Mesodermal cell (in vitro differentiated cells): ENCODE results near the gene VSTM2L.

Experiments used
- H3K27ac ChIP-seq: 2 replicates; pipeline ENCODE4 v1.7.0; 2013; ENCODE audit warnings: mild to moderate bottlenecking, low read depth, low read length, moderate library complexity; ENCODE audit not compliant: severe bottlenecking
- H3K36me3 ChIP-seq: 2 replicates; pipeline ENCODE4 v1.7.1; 2013; ENCODE audit warnings: mild to moderate bottlenecking, low read length, moderate library complexity; ENCODE audit not compliant: control insufficient read depth, insufficient read depth
- H3K4me1 ChIP-seq: one replicate; pipeline ENCODE4 v1.7.1; 2013; ENCODE audit warnings: mild to moderate bottlenecking, low read length; ENCODE audit not compliant: insufficient read depth, control insufficient read depth, poor library complexity, severe bottlenecking
- H3K4me3 ChIP-seq: 2 replicates; pipeline ENCODE4 v1.7.0; 2013; ENCODE audit warnings: low read length, control low read depth, mild to moderate bottlenecking; ENCODE audit not compliant: insufficient read depth, poor library complexity, severe bottlenecking; ENCODE audit errors: extremely low read depth
- H3K9me3 ChIP-seq: 2 replicates; pipeline ENCODE4 v1.7.1; 2013; ENCODE audit warnings: mild to moderate bottlenecking, low read length, moderate library complexity; ENCODE audit not compliant: control insufficient read depth
- WGBS, 2 experiments: methylation state at CpG; one replicate each; pipeline ENCODE4 v1.1.5; 2013; ENCODE audit warnings: missing lambda C conversion rate in 2 of 2; ENCODE audit not compliant: insufficient coverage in 2 of 2; 5-methylcytosine and 5-hydroxymethylcytosine counted together

Gene VSTM2L

GRCh38 chr20:37892001-37892400, 10.9 kb upstream of the VSTM2L start:
- no peaks in the 10 kb centered on the region for H3K4me1 ChIP-seq
- 90 to 92% methylated on average over 8 of the region's 9 CpGs for WGBS, 2 experiments
- H3K27ac ChIP-seq: no peak overlapping the region
- no peaks in the 10 kb centered on the region for H3K36me3 ChIP-seq
- H3K9me3 ChIP-seq: no peaks in the 10 kb centered on the region
- H3K4me3 ChIP-seq: no peak overlapping the region

GRCh38 chr20:37893566-37894241, 9.2 kb upstream of the VSTM2L start:
- Histone ChIP-seq H3K36me3 (no peaks in the 10 kb centered on the region), H3K9me3 (no peaks in the 10 kb centered on the region), H3K27ac (no peak overlapping the region), H3K4me1 (no peaks in the 10 kb centered on the region), H3K4me3 (no peak overlapping the region)
- 80 to 82% methylated on average over 3 of the region's 5 CpGs for WGBS, 2 experiments

DNA sequence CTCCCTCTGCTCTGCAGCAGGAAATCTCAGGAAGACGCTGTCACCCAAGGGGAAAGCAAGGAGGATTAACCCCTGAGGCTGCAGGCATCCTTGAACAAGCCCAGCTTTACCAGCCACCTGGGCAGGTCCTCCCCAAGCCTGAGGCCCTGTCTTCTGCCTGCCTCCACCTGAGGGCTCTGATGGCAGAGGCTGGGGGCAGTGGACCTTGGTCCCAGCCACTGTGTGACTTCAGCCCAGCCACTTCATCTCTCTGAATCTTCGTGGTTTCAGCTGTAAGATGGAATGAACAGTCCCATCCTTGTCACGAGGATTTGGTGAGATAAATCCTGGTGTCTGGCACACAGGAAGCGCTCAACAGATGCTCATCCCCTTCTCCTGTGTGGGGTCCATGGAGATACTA, 8.5 kb upstream of the VSTM2L start:
- WGBS, 2 experiments: 86 to 100% methylated on average over 4 of the region's 4 CpGs
- Histone ChIP-seq H3K27ac (no peak overlapping the region), H3K4me1 (no peaks in the 10 kb centered on the region), H3K9me3 (no peaks in the 10 kb centered on the region), H3K36me3 (no peaks in the 10 kb centered on the region), H3K4me3 (no peak overlapping the region)

DNA sequence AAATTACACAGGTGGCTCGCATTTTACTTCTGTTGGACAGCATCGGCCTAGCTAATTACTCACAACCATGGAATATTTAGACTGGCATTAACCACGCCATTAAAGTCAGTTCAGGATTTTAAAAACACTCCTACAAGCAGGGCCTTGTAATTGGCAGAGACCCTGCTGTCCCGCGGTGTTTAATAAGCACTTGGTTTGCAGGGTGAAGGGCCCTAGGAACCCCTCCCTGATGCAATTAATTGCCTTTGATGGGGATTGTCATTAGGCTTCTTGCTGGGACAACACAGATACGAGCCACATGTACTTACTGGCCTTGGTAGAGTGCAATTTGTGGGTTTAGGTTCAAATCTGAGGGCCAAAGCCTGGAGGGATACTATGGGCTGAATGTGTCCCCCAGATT, 7.8 kb upstream of the VSTM2L start:
- Histone ChIP-seq H3K27ac (no peak overlapping the region), H3K36me3 (no peaks in the 10 kb centered on the region), H3K4me1 (no peaks in the 10 kb centered on the region), H3K9me3 (no peaks in the 10 kb centered on the region), H3K4me3 (no peak overlapping the region)
- 88 to 89% methylated on average over 3 to 4 of the region's 6 CpGs for WGBS, 2 experiments

- whole genome bisulfite sequencing, 2 experiments: 55 to 72% methylated on average over 9 to 10 of the region's 12 CpGs
Observed at GRCh38 chr20:37896932-37897548, 5.9 kb upstream of the VSTM2L start.

GRCh38 chr20:37898233-37899104, 4.5 kb upstream of the VSTM2L start:
- no peaks in the 10 kb centered on the region for H3K9me3 ChIP-seq
- no peak overlapping the region for H3K27ac ChIP-seq
- no peaks in the 10 kb centered on the region for H3K36me3 ChIP-seq
- 85 to 87% methylated on average over 7 to 10 of the region's 10 CpGs for WGBS, 2 experiments
- no peaks in the 10 kb centered on the region for H3K4me1 ChIP-seq
- H3K4me3 ChIP-seq: no peak overlapping the region

More at GRCh38 chr20:37896932-37897548, 5.9 kb upstream of the VSTM2L start:
- Histone ChIP-seq H3K36me3 (no peaks in the 10 kb centered on the region), H3K4me3 (no peak overlapping the region), H3K4me1 (no peaks in the 10 kb centered on the region), H3K27ac (no peak overlapping the region), H3K9me3 (no peaks in the 10 kb centered on the region)

GRCh38 chr20:37899105-37900045, 3.6 kb upstream of the VSTM2L start:
- Histone ChIP-seq H3K36me3 (no peaks in the 10 kb centered on the region), H3K4me3 (no peak overlapping the region), H3K27ac (no peak overlapping the region), H3K9me3 (no peaks in the 10 kb centered on the region), H3K4me1 (no peaks in the 10 kb centered on the region)
- WGBS, 2 experiments: 59 to 77% methylated on average over 4 to 6 of the region's 8 CpGs

DNA sequence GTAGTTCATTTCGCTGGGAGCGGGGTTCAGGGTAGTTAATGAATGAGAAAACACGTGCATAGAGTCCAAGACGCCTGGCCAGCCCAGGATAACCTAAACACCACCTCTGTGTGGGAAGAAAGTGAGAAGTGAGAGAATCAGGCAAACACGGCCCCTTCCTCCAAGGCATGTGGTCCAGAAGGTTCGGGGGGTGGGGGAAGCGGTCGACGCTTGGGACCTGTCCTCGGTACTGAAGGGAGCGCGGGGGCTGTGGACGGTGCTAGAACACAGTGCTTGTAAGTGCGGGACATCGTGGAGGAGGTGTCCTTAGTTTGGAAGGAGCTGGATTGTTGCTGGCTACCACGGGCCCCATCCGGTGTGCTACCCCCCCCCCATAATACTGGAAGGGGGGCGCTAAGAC, 1.7 kb upstream of the VSTM2L start:
- 30 to 41% methylated on average over 4 to 7 of the region's 18 CpGs for WGBS, 2 experiments
- H3K4me1 ChIP-seq: peaks cover 3% of the 10 kb centered on the region
- H3K4me3 ChIP-seq: no peak overlapping the region
- no peaks in the 10 kb centered on the region for H3K36me3 ChIP-seq
- H3K9me3 ChIP-seq: no peaks in the 10 kb centered on the region
- H3K27ac ChIP-seq: no peak overlapping the region

DNA sequence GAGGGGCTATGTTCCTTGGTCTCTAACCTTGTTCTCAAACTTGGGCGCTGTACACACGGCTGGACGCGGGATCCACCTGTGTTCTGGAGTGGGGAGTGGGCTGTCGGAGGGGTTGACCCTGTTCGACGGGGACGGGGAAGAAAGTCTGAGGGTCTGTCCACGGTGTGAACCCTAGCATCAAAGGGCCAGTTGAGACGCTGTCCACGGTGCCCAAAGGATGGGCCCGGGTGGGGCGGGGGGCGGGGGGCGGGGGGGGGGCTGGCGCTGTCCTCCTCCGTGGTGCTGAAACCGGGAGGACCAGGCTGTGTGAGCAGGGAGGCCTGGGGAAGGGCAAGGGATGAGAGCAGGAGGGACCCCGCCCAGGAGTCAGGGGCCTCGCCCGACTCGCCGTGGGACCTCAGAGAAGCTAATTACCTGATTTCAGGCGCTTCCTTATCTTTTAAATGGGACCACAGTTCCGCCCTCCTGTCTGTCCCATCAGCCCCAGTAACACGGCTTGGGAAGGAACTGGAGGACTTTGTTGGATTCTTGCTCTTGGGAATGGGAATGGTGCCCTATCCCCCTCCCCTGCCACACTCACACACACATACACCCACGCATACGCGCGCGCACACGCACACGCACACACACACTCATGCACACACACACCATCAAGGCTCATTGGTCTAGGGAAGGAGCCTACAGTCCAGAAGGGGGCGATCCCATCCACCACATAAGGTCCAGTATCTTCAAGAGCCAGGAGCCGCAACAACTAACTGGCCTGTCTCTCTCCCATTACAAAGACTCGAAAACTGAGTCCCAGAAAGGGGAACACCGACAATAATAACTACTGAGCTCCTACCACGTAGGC, 1.0 kb upstream of the VSTM2L start:
- no peak overlapping the region for H3K27ac ChIP-seq
- H3K4me1 ChIP-seq: peaks cover 5% of the 10 kb centered on the region
- no peaks in the 10 kb centered on the region for H3K36me3 ChIP-seq
- 17 to 19% methylated on average over 21 to 27 of the region's 38 CpGs for WGBS, 2 experiments
- H3K4me3 ChIP-seq: peak overlapping the region; percentile 32
- no peaks in the 10 kb centered on the region for H3K9me3 ChIP-seq
